SK-N-SH (cell line): ENCODE results near the gene CYP4F12.

Experiments
- EZH2phosphoT487 ChIP-seq: fragments of 200-600 bp; sonication (generic); IDR thresholded peaks from 2 replicates; pipeline ENCODE4 v1.6.1; 2017; ENCODE audit warnings: low read depth, mixed run types, mild to moderate bottlenecking, antibody characterized with exemption, moderate library complexity, borderline replicate concordance
- RFX5 ChIP-seq: IDR thresholded peaks from 2 replicates; pipeline ENCODE4 v1.6.1; 2012; ENCODE audit warnings: mild to moderate bottlenecking, improper control_type of control experiment, low read length
- TF ChIP-seq, protein P1 (sequence below): fragments of 200-600 bp; sonication (generic); IDR thresholded peaks from 2 replicates; pipeline ENCODE4 v1.6.1; 2017; ENCODE audit warnings: antibody characterized with exemption, mild to moderate bottlenecking, moderate library complexity

- TF ChIP-seq, protein P1, sequence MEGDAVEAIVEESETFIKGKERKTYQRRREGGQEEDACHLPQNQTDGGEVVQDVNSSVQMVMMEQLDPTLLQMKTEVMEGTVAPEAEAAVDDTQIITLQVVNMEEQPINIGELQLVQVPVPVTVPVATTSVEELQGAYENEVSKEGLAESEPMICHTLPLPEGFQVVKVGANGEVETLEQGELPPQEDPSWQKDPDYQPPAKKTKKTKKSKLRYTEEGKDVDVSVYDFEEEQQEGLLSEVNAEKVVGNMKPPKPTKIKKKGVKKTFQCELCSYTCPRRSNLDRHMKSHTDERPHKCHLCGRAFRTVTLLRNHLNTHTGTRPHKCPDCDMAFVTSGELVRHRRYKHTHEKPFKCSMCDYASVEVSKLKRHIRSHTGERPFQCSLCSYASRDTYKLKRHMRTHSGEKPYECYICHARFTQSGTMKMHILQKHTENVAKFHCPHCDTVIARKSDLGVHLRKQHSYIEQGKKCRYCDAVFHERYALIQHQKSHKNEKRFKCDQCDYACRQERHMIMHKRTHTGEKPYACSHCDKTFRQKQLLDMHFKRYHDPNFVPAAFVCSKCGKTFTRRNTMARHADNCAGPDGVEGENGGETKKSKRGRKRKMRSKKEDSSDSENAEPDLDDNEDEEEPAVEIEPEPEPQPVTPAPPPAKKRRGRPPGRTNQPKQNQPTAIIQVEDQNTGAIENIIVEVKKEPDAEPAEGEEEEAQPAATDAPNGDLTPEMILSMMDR: no peak
- no peak for TF ChIP-seq RFX5
- TF ChIP-seq EZH2phosphoT487: no peak
Observed at GRCh38 chr19:15701757-15702533, 29.1 kb downstream of the CYP4F12 start.
